ENCODE measurements around the gene OR5C1.

The OR5C1 gene

GRCh38 chr9:122806661-122807060, 17.9 kb downstream of the OR5C1 start:
- TF ChIP-seq TCF12 (IDR thresholded peaks at IDR 0.05; ENCODE audit: low read depth) (no peak), CREB1 (IDR thresholded peaks at IDR 0.05; ENCODE audit: low read depth) (no peak), CEBPB (IDR thresholded peaks at IDR 0.05) (no peak), FOXM1 (IDR thresholded peaks at IDR 0.05; ENCODE audit: borderline replicate concordance, low read depth) (no peak), EGR1 (IDR thresholded peaks at IDR 0.05) (no peak), NFIC (IDR thresholded peaks at IDR 0.05) (no peak), RAD21 (IDR thresholded peaks at IDR 0.05; ENCODE audit: low read depth) (no peak), YY1 (IDR thresholded peaks at IDR 0.05; ENCODE audit: low read depth) (no peak), TAF1 (IDR thresholded peaks at IDR 0.05; ENCODE audit: low read depth) (no peak), EP300 (IDR thresholded peaks at IDR 0.05; ENCODE audit: borderline replicate concordance) (no peak), ZBTB7A (IDR thresholded peaks at IDR 0.05; ENCODE audit: low read depth) (no peak)
- TF ChIP-seq, protein P1, sequence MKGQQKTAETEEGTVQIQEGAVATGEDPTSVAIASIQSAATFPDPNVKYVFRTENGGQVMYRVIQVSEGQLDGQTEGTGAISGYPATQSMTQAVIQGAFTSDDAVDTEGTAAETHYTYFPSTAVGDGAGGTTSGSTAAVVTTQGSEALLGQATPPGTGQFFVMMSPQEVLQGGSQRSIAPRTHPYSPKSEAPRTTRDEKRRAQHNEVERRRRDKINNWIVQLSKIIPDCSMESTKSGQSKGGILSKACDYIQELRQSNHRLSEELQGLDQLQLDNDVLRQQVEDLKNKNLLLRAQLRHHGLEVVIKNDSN (IDR thresholded peaks at IDR 0.05): no peak
- TF ChIP-seq, protein P2, sequence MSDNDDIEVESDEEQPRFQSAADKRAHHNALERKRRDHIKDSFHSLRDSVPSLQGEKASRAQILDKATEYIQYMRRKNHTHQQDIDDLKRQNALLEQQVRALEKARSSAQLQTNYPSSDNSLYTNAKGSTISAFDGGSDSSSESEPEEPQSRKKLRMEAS (IDR thresholded peaks at IDR 0.05): no peak
- TF ChIP-seq, protein P3, sequence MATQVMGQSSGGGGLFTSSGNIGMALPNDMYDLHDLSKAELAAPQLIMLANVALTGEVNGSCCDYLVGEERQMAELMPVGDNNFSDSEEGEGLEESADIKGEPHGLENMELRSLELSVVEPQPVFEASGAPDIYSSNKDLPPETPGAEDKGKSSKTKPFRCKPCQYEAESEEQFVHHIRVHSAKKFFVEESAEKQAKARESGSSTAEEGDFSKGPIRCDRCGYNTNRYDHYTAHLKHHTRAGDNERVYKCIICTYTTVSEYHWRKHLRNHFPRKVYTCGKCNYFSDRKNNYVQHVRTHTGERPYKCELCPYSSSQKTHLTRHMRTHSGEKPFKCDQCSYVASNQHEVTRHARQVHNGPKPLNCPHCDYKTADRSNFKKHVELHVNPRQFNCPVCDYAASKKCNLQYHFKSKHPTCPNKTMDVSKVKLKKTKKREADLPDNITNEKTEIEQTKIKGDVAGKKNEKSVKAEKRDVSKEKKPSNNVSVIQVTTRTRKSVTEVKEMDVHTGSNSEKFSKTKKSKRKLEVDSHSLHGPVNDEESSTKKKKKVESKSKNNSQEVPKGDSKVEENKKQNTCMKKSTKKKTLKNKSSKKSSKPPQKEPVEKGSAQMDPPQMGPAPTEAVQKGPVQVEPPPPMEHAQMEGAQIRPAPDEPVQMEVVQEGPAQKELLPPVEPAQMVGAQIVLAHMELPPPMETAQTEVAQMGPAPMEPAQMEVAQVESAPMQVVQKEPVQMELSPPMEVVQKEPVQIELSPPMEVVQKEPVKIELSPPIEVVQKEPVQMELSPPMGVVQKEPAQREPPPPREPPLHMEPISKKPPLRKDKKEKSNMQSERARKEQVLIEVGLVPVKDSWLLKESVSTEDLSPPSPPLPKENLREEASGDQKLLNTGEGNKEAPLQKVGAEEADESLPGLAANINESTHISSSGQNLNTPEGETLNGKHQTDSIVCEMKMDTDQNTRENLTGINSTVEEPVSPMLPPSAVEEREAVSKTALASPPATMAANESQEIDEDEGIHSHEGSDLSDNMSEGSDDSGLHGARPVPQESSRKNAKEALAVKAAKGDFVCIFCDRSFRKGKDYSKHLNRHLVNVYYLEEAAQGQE (IDR thresholded peaks at IDR 0.05; ENCODE audit: low read depth): no peak

DNA sequence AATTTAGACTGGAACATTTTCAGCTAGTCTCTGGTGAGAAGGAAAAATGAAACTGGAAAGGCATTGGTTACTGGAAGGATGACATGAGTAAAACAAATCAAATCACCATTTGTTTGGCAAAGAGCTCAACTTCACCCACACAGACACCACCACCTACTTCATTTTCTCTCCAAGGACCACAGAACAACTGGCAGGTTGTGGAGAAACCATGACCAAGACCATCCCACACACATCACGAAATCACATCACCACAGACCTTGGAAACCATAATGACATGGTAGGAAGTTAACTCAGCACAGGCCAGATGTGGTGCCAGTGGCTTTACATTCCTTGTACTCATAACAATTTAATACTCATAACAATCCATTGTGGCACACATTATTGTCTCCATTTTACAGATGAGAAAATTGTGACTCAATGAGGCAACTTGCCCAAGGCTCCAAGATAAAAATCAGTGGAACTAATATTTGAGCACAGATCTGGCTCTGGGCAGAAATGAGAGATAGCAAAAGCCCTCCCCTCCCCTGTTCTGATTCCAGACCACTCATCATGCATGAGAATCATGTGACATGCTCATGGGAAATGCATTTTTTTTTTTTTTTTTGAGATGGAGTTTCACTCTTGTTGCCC, 18.7 kb downstream of the OR5C1 start:
- no peak for TF ChIP-seq TAF1 (IDR thresholded peaks at IDR 0.05; ENCODE audit: low read depth)
- no peak for TF ChIP-seq TEAD4 (IDR thresholded peaks at IDR 0.05)
- TF ChIP-seq FOXM1 (IDR thresholded peaks at IDR 0.05; ENCODE audit: borderline replicate concordance, low read depth): no peak
- TF ChIP-seq ZBTB7A (IDR thresholded peaks at IDR 0.05; ENCODE audit: low read depth): no peak
- TF ChIP-seq NFIC (IDR thresholded peaks at IDR 0.05): no peak
- TF ChIP-seq EP300 (IDR thresholded peaks at IDR 0.05; ENCODE audit: borderline replicate concordance): no peak
- no peak for TF ChIP-seq RAD21 (IDR thresholded peaks at IDR 0.05; ENCODE audit: low read depth)

GRCh38 chr9:122808141-122808540, 19.4 kb downstream of the OR5C1 start:
- TF ChIP-seq, protein P2 (IDR thresholded peaks at IDR 0.05): no peak
- no peak for TF ChIP-seq NFIC (IDR thresholded peaks at IDR 0.05)
- no peak for TF ChIP-seq YY1 (IDR thresholded peaks at IDR 0.05; ENCODE audit: low read depth)
- TF ChIP-seq RAD21 (IDR thresholded peaks at IDR 0.05; ENCODE audit: low read depth): no peak
- no peak for TF ChIP-seq CEBPB (IDR thresholded peaks at IDR 0.05)
- TF ChIP-seq TAF1 (IDR thresholded peaks at IDR 0.05; ENCODE audit: low read depth): no peak
- no peak for TF ChIP-seq TCF12 (IDR thresholded peaks at IDR 0.05; ENCODE audit: low read depth)
- TF ChIP-seq, protein P1 (IDR thresholded peaks at IDR 0.05): no peak

GRCh38 chr9:122809261-122809660, 20.5 kb downstream of the OR5C1 start:
- 0 out of 2 replicates have a peak, but pooled peaks have one; percentile 9 for TF ChIP-seq NFIC (IDR thresholded peaks at IDR 0.05)

GRCh38 chr9:122810306-122810946, 21.7 kb downstream of the OR5C1 start:
- no peak for TF ChIP-seq EP300 (IDR thresholded peaks at IDR 0.05; ENCODE audit: borderline replicate concordance)
- TF ChIP-seq, protein P3 (IDR thresholded peaks at IDR 0.05; ENCODE audit: low read depth): no peak
- TF ChIP-seq YY1 (IDR thresholded peaks at IDR 0.05; ENCODE audit: low read depth): peak; percentile 71; the same call in 1 of the 2 replicates
- peak; percentile 97 for TF ChIP-seq RAD21 (IDR thresholded peaks at IDR 0.05; ENCODE audit: low read depth)

DNA sequence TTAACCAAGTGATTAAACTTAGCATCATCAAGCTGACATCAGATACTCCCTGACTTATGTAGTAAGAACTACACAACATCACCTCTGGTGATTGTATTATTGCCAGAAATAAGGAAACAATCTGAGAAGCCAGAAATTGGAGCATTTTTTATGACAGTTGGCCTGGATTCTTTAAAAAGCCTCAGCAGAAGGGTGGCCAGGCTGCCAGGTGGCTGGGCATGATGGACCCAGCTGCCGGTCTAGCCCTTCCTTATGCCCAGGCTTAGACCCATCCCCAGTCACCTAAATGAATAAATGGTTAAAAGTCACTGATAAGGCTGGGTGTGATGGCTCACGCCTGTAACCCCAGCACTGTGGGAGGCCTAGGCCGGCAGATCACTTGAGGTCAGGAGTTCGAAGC, 24.0 kb downstream of the OR5C1 start:
- TF ChIP-seq ZBTB7A (IDR thresholded peaks at IDR 0.05; ENCODE audit: low read depth) (no peak), FOXM1 (IDR thresholded peaks at IDR 0.05; ENCODE audit: borderline replicate concordance, low read depth) (no peak), NFIC (IDR thresholded peaks at IDR 0.05) (no peak), CREB1 (IDR thresholded peaks at IDR 0.05; ENCODE audit: low read depth) (no peak), CEBPB (IDR thresholded peaks at IDR 0.05) (no peak), TAF1 (IDR thresholded peaks at IDR 0.05; ENCODE audit: low read depth) (no peak), YY1 (IDR thresholded peaks at IDR 0.05; ENCODE audit: low read depth) (no peak), EP300 (IDR thresholded peaks at IDR 0.05; ENCODE audit: borderline replicate concordance) (no peak)
- TF ChIP-seq, protein P1 (IDR thresholded peaks at IDR 0.05): no peak
- TF ChIP-seq, protein P2 (IDR thresholded peaks at IDR 0.05): no peak
- TF ChIP-seq, protein P3 (IDR thresholded peaks at IDR 0.05; ENCODE audit: low read depth): no peak
